D721Med (cell line): Measurements from ENCODE around the gene HPDL.

Experiments
- DNase-seq: peaks from one replicate; pipeline ENCODE4 v3.0.0; 2011; ENCODE audit warnings: low spot score; ENCODE audit not compliant: insufficient read length
- FAIRE-seq: peaks from 2 replicates; lab custom pipeline; 2011; peaks lifted over from hg19 to GRCh38; lab: Jason Lieb, UNC
- TF ChIP-seq, protein P1 (sequence below): IDR thresholded peaks from 2 replicates; pipeline ENCODE4 v1.5.1; 2012; ENCODE audit warnings: mild to moderate bottlenecking, control low read depth; ENCODE audit not compliant: insufficient read depth; ENCODE audit errors: missing control alignments

The HPDL gene

DNA sequence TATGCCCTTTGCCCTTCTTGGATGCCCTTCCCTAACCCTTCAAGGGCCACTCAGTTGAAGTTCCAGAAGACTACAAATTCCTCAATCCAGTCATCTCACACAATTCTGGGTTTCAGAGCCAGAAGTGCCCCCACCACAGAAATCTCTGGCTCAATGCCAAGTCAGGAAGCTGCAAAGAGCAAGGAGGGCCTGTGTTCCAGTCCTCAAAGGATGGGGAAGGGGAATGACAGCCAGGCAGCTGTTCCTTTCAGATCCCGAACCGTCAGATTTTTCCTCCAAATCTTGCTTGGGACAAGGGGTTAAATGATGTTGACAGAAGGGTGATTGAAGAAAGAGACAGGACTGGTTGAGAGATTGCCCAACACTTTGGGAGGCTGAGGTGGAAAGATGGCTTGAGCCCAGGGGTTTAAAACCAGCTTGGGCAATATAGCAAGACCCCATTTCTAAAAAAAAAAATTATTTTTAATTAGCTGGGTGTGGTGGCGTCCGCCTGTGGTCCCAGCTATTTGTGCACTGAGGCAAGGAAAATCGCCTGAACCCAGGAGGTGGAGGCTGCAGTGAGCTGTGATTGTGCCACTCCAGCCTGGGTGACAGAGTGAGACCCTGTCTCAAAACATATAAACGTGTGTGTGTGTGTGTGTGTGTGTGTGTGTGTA lies 716 bp upstream of the HPDL start:
- TF ChIP-seq, protein P1, sequence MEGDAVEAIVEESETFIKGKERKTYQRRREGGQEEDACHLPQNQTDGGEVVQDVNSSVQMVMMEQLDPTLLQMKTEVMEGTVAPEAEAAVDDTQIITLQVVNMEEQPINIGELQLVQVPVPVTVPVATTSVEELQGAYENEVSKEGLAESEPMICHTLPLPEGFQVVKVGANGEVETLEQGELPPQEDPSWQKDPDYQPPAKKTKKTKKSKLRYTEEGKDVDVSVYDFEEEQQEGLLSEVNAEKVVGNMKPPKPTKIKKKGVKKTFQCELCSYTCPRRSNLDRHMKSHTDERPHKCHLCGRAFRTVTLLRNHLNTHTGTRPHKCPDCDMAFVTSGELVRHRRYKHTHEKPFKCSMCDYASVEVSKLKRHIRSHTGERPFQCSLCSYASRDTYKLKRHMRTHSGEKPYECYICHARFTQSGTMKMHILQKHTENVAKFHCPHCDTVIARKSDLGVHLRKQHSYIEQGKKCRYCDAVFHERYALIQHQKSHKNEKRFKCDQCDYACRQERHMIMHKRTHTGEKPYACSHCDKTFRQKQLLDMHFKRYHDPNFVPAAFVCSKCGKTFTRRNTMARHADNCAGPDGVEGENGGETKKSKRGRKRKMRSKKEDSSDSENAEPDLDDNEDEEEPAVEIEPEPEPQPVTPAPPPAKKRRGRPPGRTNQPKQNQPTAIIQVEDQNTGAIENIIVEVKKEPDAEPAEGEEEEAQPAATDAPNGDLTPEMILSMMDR: no peak
- DNase-seq (no peak), FAIRE-seq (no peak)

DNA sequence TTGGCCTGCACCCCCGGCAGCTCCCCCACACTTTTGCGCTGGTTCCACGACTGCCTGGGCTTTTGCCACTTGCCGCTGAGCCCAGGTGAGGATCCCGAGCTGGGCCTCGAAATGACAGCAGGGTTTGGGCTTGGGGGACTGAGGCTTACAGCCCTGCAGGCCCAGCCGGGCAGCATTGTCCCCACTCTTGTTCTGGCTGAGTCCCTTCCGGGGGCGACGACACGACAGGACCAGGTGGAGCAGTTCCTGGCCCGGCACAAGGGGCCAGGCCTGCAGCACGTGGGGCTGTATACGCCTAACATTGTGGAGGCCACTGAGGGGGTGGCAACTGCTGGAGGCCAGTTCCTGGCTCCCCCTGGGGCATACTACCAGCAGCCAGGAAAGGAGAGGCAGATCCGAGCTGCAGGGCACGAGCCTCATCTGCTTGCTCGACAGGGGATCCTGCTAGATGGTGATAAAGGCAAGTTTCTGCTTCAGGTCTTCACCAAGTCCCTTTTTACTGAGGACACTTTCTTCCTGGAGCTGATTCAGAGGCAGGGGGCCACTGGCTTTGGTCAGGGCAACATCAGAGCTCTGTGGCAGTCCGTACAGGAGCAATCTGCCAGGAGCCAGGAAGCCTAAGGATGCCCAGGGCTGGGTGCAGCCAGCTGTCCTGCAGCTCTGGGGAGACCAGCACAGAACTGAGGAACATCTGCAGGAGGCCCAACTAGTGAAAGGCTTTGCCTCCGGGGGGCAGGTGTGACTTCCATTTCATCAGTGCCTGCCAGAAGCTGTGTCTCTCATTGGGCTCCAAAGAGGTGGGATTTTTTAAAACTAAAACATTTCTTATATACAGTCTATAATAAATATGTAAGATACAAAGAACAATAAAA lies 1.2 kb downstream of the HPDL start:
- DNase-seq (no peak), FAIRE-seq (no peak)
- TF ChIP-seq, protein P1: no peak

DNA sequence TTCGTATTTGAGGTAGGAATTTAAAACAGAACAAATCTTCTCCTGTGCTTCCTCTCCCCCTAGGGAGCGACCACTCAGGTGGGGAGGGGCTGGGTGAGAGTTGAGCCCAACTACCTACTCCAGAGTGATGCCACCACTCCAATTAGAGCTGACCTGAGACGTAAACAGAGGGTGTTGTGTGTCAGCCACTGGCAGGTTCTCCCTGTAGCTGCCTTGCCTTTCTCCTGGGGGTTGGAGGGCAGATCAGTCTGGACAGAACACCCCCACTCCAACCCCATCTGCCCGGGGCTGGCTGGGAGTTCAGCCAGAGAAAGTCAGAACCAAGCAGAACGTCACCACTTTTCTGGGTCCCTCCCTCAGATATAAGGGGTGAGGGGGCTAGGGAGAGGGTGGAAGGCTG lies 2.0 kb downstream of the HPDL start:
- TF ChIP-seq, protein P1: no peak
- no peak for DNase-seq
- FAIRE-seq: no peak

GRCh38 chr1:45329445-45329844 lies 2.8 kb downstream of the HPDL start:
- FAIRE-seq (no peak), DNase-seq (no peak)
- TF ChIP-seq, protein P1: no peak

GRCh38 chr1:45331436-45332345 lies 5.0 kb downstream of the HPDL start:
- TF ChIP-seq, protein P1: no peak
- no peak for DNase-seq
- FAIRE-seq: no peak

GRCh38 chr1:45332346-45332720 lies 5.6 kb downstream of the HPDL start:
- no peak for DNase-seq
- FAIRE-seq: no peak
- TF ChIP-seq, protein P1: no peak
